GM18951 (cell line): ENCODE data around the gene HSFX1.
"Not testable (repeated sequence)": the region's sequence is repeated elsewhere in the genome, so short reads cannot be mapped to it uniquely, and the experiment has no call there.

Experiments
- POLR2A ChIP-seq: IDR thresholded peaks from 4 replicates; pipeline ENCODE4 v1.6.1; 2011; ENCODE audit warnings: mild to moderate bottlenecking; ENCODE audit not compliant: insufficient read length, insufficient read depth; ENCODE audit errors: extremely low read depth
- in situ Hi-C: fragments of 300-500 bp; cut with MboI; formaldehyde crosslinking; loops from one replicate; pipeline ENCODE4 v1.12.0; 2022; ENCODE audit warnings: low sequenced_read_pairs, mixed read lengths, inconsistent platforms; ENCODE audit not compliant: unreplicated experiment

Gene HSFX1

GRCh38 chrX:149773768-149774167, at the start of gene HSFX1:
TSS of gene HSFX1 (plus strand) at chrX:149774068. CDS start at chrX:149774682, 614 bp downstream.
- in situ Hi-C loops, result not testable (repeated sequence)

GRCh38 chrX:149727308-149727707, 46.6 kb upstream of the HSFX1 start:
- in situ Hi-C loops, result not testable (repeated sequence)

GRCh38 chrX:149742269-149742668, 31.6 kb upstream of the HSFX1 start:
- in situ Hi-C loops, result not testable (repeated sequence)

- in situ Hi-C loops, result not testable (repeated sequence)
Measured at GRCh38 chrX:149746390-149747007, 27.4 kb upstream of the HSFX1 start.

- in situ Hi-C loops, result no loop called here
- TF ChIP-seq POLR2A, result no peak
Measured at GRCh38 chrX:149757206-149758067, 16.4 kb upstream of the HSFX1 start.

- no peak for TF ChIP-seq POLR2A
- in situ Hi-C loops, result no loop called here
Measured at GRCh38 chrX:149758068-149758714, 15.7 kb upstream of the HSFX1 start.

- in situ Hi-C loops, result not testable (repeated sequence)
Measured at GRCh38 chrX:149758715-149759078, 15.2 kb upstream of the HSFX1 start.

GRCh38 chrX:149759824-149760223, 14.0 kb upstream of the HSFX1 start:
- no peak for TF ChIP-seq POLR2A

GRCh38 chrX:149760965-149761364, 12.9 kb upstream of the HSFX1 start:
- in situ Hi-C loops, result no loop called here
- no peak for TF ChIP-seq POLR2A

More at GRCh38 chrX:149759824-149760223, 14.0 kb upstream of the HSFX1 start:
- in situ Hi-C loops, result no loop called here

GRCh38 chrX:149761858-149762674, 11.8 kb upstream of the HSFX1 start:
- in situ Hi-C loops, result not testable (repeated sequence)

GRCh38 chrX:149762696-149763614, 10.9 kb upstream of the HSFX1 start:
- in situ Hi-C loops, result no loop called here
- no peak for TF ChIP-seq POLR2A

GRCh38 chrX:149770344-149770743, 3.5 kb upstream of the HSFX1 start:
- in situ Hi-C loops, result not testable (repeated sequence)

- in situ Hi-C loops, result not testable (repeated sequence)
Measured at GRCh38 chrX:149773026-149773425, 842 bp upstream of the HSFX1 start.

- in situ Hi-C loops, result not testable (repeated sequence)
Measured at GRCh38 chrX:149777999-149778398, 4.1 kb downstream of the HSFX1 start.

GRCh38 chrX:149781727-149782126, 7.9 kb downstream of the HSFX1 start, which contains the start of gene MAGEA9:
TSS of gene MAGEA9 (plus strand) at chrX:149781930. CDS start at chrX:149786211, 4,281 bp downstream.
- in situ Hi-C loops, result not testable (repeated sequence)

- in situ Hi-C loops, result not testable (repeated sequence)
Measured at GRCh38 chrX:149795531-149795930, 21.7 kb downstream of the HSFX1 start.
